Measurements from ENCODE around the gene CCDC85C.

- no peak for TF ChIP-seq CTCF (IDR thresholded peaks at IDR 0.05 in 8 of 11, conservative IDR thresholded peaks at IDR 0.05 in 3 of 11)
- no peak for TF ChIP-seq POLR2AphosphoS5 (IDR thresholded peaks at IDR 0.05)
- no peak for TF ChIP-seq POLR2A (IDR thresholded peaks at IDR 0.05)
These were observed 4.6 kb downstream of the CCDC85C start for GRCh38 chr14:99599393-99599792.

Data from spleen (tissue), 7 donors.